EH (cell line): ENCODE measurements around the gene PLA2G12A.
"Not testable (repeated sequence)": the region's sequence is repeated elsewhere in the genome, so short reads cannot be mapped to it uniquely, and the experiment has no call there.

Experiments
- DNase-seq: peaks from one replicate; pipeline ENCODE4 v3.0.0-alpha.2; 2015; ENCODE audit warnings: low read depth

The PLA2G12A gene

GRCh38 chr4:109678925-109679324, 50.9 kb downstream of the PLA2G12A start:
- not testable (repeated sequence) for DNase-seq

GRCh38 chr4:109678472-109678871, 51.4 kb downstream of the PLA2G12A start:
- DNase-seq, result not testable (repeated sequence)

- DNase-seq, result peak; percentile 6
These were observed 53.0 kb downstream of the PLA2G12A start for GRCh38 chr4:109676886-109677285.

- DNase-seq, result no peak
These were observed 54.0 kb downstream of the PLA2G12A start for GRCh38 chr4:109675843-109676242.

- DNase-seq, result no peak
These were observed 54.7 kb downstream of the PLA2G12A start for GRCh38 chr4:109675181-109675580.

GRCh38 chr4:109673303-109673702, 56.6 kb downstream of the PLA2G12A start:
- no peak for DNase-seq

- no peak for DNase-seq
These were observed 57.5 kb downstream of the PLA2G12A start for GRCh38 chr4:109672169-109672930.

GRCh38 chr4:109671350-109671749, 58.5 kb downstream of the PLA2G12A start:
- DNase-seq, result no peak

GRCh38 chr4:109665783-109666485, 63.9 kb downstream of the PLA2G12A start:
- no peak for DNase-seq

- DNase-seq, result no peak
These were observed 67.1 kb downstream of the PLA2G12A start for GRCh38 chr4:109662771-109663170.

GRCh38 chr4:109662116-109662515, 67.8 kb downstream of the PLA2G12A start:
- DNase-seq, result no peak
